ENCODE data around the gene RSPH3.
A peak's percentile ranks its signal among the peaks of the same experiment; 100 is the strongest.
"Not testable (repeated sequence)": the region's sequence is repeated elsewhere in the genome, so short reads cannot be mapped to it uniquely, and the experiment has no call there.

The RSPH3 gene

GRCh38 chr6:159020011-159020410 is 20.0 kb upstream of the RSPH3 start:
- DNase-seq, result no peak

DNA sequence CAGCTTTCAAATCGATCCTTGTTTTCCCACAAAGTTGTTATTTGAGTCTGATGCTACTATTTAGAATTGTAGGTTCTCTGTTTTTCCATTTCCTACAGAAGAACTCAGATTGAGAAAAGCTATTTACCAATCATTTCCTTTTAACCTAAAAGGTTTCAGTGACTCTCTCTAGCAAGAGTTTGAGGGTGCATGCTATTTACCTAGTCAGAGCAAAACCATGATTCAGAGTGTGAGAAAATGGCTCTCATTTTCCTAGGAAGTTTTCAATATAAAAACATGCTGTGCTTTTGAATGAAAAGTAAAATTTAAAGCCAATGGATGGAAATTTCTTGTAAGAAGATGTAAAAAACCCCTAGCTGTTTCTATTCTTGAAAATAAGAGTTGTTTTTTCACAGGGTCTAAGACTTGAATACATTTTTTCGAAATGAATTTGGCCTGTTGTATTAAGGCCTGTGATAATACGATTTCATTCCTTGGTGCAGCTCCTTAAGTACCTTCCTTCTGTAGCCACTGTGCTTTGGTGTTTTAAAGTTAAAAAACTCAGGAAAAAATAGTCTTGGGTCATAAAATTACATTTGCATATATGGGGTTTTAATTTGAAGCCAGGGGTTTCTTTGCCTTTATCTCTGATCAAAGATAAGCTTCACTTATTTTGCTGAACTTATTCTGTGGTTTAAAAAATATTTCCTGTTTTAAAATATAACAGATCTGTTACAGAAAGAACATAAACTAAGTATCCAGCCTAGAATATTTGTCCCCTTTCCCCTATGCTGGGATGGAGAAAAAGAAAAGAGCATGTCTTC is 18.0 kb upstream of the RSPH3 start:
- DNase-seq, result no peak

DNA sequence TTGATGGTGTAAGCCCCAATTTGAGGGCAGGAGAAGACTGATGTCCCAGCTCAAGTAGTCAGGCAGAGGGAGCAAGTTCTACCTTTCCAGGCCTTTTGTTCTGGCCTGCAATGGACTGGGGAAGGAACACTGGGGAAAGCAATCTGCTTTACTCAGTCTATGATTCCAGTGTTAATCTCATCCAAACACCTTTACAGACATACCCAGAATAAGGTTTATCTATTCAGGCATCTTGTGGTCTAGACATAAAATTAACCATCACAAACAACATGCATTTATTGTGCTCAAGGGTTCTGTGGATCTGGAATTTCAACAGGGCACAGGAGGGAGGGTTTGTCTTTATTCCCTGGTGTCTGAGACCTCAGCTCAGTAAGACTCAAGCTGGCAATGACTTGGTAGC is 14.4 kb upstream of the RSPH3 start:
- DNase-seq, result no peak

GRCh38 chr6:159013229-159013628 is 13.2 kb upstream of the RSPH3 start:
- DNase-seq, result no peak

DNA sequence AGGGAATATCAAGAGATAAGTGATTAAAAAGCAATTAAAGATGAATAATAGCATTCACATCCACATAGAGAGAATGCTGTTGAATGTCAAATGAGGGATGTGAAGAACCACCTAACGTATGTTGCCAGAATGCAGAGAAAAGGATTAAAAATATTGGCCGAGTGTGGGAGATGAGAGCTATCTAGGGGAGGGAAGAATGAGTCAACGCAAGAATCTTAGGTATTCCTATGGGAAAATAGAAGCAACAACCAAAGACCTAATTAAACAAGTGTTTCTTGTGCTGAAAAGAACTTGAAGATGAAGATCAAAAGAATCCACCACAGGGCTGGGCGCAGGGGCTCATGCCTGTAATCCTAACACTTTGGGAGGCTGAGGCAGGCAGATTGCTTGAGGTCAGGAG is 12.2 kb upstream of the RSPH3 start:
- no peak for DNase-seq

DNA sequence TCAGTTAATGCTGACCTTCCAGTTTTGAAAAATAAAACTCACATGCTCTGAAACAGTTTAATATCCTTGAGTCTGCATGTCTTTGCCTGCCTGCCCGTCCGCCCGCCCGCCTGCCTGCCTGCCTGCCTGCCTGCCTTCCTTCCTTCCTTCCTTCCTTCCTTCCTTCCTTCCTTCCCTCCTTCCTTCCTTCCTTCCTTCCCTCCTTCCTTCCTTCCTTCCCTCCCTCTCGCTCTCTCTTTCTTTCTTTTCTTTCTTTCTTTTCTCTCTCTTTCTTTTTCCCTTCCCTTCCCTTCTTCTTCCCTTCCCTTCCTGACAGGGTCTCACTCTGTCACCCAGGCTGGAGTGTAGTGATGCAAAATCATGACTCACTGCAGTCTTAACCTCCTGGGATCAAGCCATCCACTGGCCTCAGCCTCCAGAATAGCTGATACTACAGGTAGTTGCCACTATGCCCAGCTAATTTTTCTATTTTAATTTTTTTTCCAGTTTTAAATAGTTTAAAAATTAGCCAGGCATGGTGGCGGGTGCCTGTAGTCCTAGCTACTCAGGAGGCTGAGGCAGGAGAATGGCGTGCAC is 10.1 kb upstream of the RSPH3 start:
- DNase-seq, result not testable (repeated sequence)

DNA sequence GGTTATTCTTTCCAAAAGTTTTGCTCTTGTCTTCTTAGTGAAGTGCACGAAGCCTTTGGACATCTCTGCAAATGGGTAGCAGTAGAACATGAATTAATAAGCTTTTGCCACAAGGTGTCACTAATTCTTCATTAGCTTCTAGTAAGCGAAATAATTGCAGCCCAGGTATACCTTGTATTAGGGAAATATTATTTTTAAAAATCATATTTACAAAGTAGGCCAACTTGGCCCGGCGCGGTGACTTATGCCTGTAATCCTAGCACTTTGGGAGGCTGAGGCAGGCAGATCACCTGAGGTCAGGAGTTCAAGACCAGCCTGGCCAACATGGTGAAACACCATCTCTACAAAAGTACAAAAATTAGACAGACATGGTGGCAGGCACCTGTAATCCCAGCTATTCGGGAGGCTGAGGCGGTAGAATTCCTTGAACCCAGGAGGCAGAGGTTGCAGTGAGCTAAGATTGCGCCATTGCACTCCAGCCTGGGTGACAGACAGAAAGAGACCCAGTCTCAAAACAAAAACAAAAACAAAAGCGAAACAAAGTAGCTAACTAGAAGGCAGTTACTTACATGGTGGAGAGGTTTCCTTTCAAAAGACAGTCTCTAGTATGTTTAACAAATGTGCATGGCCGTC is 8.8 kb upstream of the RSPH3 start:
- peak; percentile 30 for DNase-seq

DNA sequence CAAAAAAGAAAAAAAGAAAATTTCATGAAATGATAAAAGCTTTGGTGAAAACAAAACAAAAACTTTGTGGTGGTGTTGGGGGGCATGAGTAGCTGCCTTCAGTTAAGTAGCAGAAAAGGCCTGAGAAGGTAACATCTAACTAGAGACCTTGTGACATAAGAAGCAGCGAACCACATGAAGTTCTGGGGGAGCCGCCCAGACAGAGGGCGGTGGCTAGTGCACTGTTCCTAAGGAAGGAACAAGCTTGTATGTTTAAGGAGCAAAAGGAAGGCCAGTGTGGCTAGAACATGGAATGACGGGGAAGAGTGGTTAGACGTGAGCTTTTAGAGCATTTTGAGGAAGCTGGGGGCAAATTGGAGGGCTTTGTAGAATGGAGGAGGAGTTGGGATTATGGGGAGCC is 7.5 kb upstream of the RSPH3 start:
- no peak for DNase-seq

GRCh38 chr6:159005436-159005835 is 5.4 kb upstream of the RSPH3 start:
- DNase-seq, result no peak

DNA sequence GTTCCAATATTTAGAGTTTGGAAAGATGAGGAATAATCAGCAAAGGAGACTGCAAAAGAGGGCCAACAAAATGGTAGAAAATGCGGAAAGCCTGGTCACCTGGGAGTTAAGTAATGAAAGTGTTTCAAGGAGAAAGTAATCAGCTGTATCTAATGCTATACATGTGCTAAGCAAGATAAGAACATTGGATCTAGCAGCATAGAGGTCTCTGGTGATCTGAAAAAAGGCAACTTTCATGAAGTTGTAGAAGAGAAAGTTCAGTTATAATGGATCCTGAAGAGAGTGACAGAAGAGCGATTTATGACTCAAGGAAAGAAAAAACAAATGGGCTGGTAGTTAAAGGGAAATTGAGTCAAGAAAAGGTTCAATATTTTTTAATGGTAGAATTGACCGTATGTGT is 4.6 kb upstream of the RSPH3 start:
- no peak for DNase-seq

- DNase-seq, result no peak
These were observed 2.6 kb upstream of the RSPH3 start for GRCh38 chr6:159002432-159003155.

DNA sequence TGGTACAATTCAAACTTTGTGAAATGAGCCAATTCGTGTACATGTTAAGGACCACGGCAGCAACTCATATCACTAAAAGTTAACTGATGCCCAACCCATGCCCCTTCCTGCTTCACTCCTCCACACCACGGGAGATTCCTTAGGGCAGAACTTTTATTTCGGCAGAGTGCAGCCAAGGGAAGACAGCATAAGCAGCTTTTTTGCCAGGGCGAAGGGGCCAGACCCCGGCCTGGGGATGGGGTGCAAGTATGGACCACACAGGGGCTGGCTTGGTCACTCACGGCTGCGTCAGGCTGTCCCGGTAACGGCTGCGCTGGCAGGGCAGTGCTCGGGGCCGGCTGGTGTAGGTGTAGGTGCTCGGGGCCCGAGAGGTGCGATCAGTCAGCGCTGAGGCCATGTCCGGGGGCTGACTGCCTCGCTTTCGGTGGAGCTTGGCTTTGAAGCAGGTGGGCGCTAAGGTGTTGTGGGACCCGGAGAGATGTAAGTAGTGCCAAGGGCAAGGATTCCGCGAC is 792 bp downstream of the RSPH3 start:
- no peak for DNase-seq

DNA sequence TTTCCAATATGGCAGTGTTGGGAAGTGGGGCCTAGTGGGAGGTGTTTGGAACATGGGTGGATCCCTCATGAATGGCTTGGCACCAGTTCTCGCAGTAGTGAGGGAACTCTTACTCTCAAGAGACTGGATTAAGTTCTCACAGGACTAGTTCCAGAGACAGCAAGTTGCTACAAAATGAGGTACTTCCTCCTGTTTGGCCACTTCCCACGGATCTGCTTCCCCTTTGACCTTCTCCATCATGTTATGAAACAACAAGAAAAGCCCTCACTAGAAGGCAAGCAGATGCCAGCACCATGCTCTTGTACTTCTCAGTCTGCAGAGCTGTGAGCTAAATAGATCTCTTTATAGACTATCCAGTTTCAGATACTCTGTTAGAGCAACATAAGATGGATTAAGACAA is 3.1 kb downstream of the RSPH3 start:
- no peak for DNase-seq

- no peak for DNase-seq
These were observed 6.4 kb downstream of the RSPH3 start for GRCh38 chr6:158993639-158994038.

DNA sequence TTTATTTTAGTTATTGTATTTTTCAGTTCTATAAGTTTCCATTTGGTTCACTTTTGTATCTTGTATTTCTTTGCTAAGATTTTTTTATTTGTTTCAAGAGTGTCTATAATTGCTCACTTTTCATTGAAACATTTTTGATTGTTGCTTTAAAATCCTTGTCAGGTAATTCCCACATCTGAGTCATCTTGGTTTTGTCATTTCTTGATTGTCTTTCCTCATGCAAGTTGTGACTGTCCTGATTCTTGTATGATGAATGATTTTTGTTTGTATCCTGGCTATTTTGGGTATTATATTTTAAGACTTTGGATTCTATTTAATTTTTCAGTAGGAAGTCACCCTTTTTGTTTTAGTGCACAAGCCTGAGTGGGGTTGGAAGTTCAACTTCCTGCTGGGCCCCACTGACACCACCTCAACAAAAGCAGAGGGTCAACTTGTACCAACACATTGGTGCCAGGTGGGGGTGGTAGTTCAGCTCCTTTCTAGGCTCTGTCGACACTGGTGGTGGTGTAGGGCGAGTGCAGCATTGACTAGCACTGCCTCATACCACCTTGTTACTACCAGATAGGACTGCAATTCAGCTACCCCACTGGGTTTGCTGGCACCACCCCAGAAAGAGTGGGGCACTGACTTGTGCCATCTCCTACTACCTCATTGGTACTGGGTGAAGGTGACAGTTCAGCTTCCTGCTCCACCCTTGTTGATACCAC is 8.8 kb downstream of the RSPH3 start:
- DNase-seq, result no peak

GRCh38 chr6:158989711-158990110 is 10.3 kb downstream of the RSPH3 start:
- DNase-seq, result not testable (repeated sequence)

GRCh38 chr6:158988477-158988876 is 11.5 kb downstream of the RSPH3 start:
- no peak for DNase-seq

GRCh38 chr6:158987657-158988056 is 12.3 kb downstream of the RSPH3 start:
- no peak for DNase-seq

GRCh38 chr6:158978757-158979156 is 21.2 kb downstream of the RSPH3 start:
- no peak for DNase-seq

DNA sequence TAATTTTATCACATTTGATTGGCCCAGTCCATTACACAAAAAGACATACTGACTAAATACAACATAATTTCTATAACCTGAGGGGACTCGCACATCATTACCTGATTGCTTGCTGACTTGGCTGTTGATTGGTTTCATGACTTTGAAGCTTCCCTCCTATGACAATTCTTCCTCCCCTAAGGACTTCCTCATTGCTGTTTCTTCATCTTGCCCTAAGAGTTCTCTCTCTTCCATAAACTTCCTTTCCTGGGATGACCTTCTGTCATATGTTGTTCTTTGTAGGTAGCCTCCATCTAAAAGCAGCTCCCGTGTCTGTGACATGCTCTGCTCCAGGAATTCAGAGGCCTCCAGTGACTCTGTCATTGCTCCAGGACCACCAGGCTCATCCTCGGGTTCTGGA is 22.6 kb downstream of the RSPH3 start:
- DNase-seq, result no peak

- peak; percentile 47 for DNase-seq
These were observed 27.5 kb downstream of the RSPH3 start for GRCh38 chr6:158972241-158973233.
